Gastroesophageal sphincter (tissue), 2 donors: ENCODE results near the gene BTRC.

Experiments
- EP300 ChIP-seq: sonication (generic); formaldehyde crosslinking; IDR thresholded peaks from one replicate; pipeline ENCODE4 v1.6.1; 2017; ENCODE audit warnings: antibody characterized with exemption, mild to moderate bottlenecking
- POLR2A ChIP-seq, 2 donors: fragments of 450-650 bp; IDR thresholded peaks; one replicate each; pipeline ENCODE4 v1.6.1; 2017; ENCODE audit warnings: antibody characterized with exemption in 2 of 2, mild to moderate bottlenecking in 2 of 2, moderate library complexity in 1 of 2

GRCh38 chr10:101568054-101568745 is 214.2 kb downstream of the BTRC start:
- TF ChIP-seq EP300 (no peak), POLR2A (IDR thresholded peaks at IDR 0.05) (no peak)
